ENCODE results near the gene CORO2B. TPM values are rescaled to one million over a fixed set of nuclear protein-coding genes. Genes with fewer than 3 reads are reported as not detected.

CORO2B gene
- total and polyA plus RNA-seq, 9 of the 15 experiments (the other 6 are each of a cell fraction or from before 2014, with no cell fraction given), result not detected

DNA sequence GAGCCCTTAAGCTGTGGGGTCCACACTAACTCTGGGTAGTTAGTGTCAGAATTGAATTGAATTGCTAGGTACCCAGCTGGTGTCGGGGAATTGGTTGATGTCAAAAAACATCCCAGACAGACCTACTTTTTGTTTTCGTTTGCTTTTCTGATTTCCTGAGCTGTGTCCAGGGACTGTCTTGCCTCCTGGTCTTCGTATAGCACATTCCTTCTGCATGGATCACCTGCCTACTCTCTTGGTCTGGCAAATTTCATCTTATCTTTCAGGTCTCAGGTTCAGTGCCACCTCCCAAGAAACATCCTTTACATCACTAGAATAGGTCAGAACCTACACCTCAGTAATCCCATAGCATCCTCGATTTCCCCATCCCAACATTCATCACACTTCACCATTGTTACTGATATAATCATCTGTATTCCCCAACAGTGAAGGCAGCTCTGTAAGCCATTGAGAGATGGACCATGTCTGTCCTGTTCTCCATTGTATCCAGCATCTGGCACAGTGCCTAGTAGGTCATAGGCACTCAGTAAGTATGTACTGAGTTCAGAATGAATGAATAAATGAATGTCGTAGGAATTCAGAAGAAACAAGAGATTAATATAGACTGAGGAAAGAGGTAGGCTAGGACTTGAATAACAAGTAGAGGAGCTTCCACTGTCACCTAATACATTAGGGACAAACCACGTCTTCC, 160.7 kb downstream of the CORO2B start:
- no peak for FAIRE-seq
- BruUV-seq (replicated peaks), result no TSS peak

GRCh38 chr15:68743256-68743655, 164.5 kb downstream of the CORO2B start:
- no peak for FAIRE-seq
- Histone ChIP-seq H3K4me2 (ENCODE audit: insufficient read depth, low read length) (no peak overlapping the region), H3K79me2 (ENCODE audit: control insufficient read depth, insufficient read depth, low read length) (no peaks in the 10 kb centered on the region), H3K27ac (ENCODE audit: extremely low read depth, low read depth, low read length) (no peak overlapping the region), H3K36me3 (ENCODE audit: control insufficient read depth, insufficient read depth, low read length) (no peaks in the 10 kb centered on the region), H3K9ac (ENCODE audit: insufficient read depth in 1 of 2, low read depth in 2 of 2, low read length in 2 of 2) (no peak overlapping the region), H3K9me3 (replicated peaks; ENCODE audit: control insufficient read depth, insufficient read depth, low read depth, low read length) (no peaks in the 10 kb centered on the region), H3K27me3 (ENCODE audit: control insufficient read depth in 2 of 2, insufficient read depth in 2 of 2, low read length in 2 of 2) (peaks cover 2 to 10% of the 10 kb centered on the region in 2 experiments; a peak in 3 of 5 replicates), H3K9me1 (ENCODE audit: control insufficient read depth, insufficient read depth, low read length) (no peaks in the 10 kb centered on the region), H4K20me1 (replicated peaks; ENCODE audit: control insufficient read depth, insufficient read depth, low read length) (no peaks in the 10 kb centered on the region), H3K4me3 (no peak overlapping the region), H2AFZ (ENCODE audit: low read depth, low read length) (no peak overlapping the region), H3K4me1 (replicated peaks in 1 of 2; ENCODE audit: control insufficient read depth in 2 of 2, insufficient read depth in 2 of 2, low read length in 2 of 2) (no peaks in the 10 kb centered on the region)
- ChIA-PET POLR2A (no interaction called here), CTCF (ENCODE audit: low intra/inter-chr PET ratio) (no interaction called here)
- in situ Hi-C loops (cut with MboI) (no loop called here), intact Hi-C loops (cut with micrococcal nuclease) (no loop called here)
- no peak for TF ChIP-seq CC2D1A (IDR thresholded peaks at IDR 0.05)
- TF ChIP-seq ZSCAN32 (CRISPR knock-in tag; IDR thresholded peaks at IDR 0.05), result no peak
- no TSS peak for BruUV-seq (replicated peaks)
- no peak for DNase-seq (ENCODE audit: extremely low read depth in 1 of 4, low spot score in 3 of 4)
- 2% methylated on average over 3 of the region's 3 CpGs for WGBS (ENCODE audit: insufficient coverage, low coverage, missing lambda C conversion rate)
- no peak for ATAC-seq

More for the DNA sequence above, 160.7 kb downstream of the CORO2B start:
- no peak for TF ChIP-seq SMC3 (conservative IDR thresholded peaks at IDR 0.05; ENCODE audit: insufficient read depth, low read depth, low read length)
- no peak for TF ChIP-seq DPF2 (IDR thresholded peaks at IDR 0.05)
- TF ChIP-seq GTF2A2 (tag; IDR thresholded peaks at IDR 0.05), result no peak
- TF ChIP-seq NFIC (IDR thresholded peaks at IDR 0.05), result peak; percentile 43
- no peak for TF ChIP-seq KHSRP (IDR thresholded peaks at IDR 0.05)
- H3K27ac ChIP-seq (ENCODE audit: extremely low read depth, low read depth, low read length), result no peak overlapping the region
- no peaks in the 10 kb centered on the region for H4K20me1 ChIP-seq (replicated peaks; ENCODE audit: control insufficient read depth, insufficient read depth, low read length)
- H3K9ac ChIP-seq (ENCODE audit: insufficient read depth in 1 of 2, low read depth in 2 of 2, low read length in 2 of 2), result no peak overlapping the region
- CTCF ChIA-PET (ENCODE audit: low intra/inter-chr PET ratio), result no interaction called here
- H3K9me1 ChIP-seq (ENCODE audit: control insufficient read depth, insufficient read depth, low read length), result no peaks in the 10 kb centered on the region
- no peaks in the 10 kb centered on the region for H3K79me2 ChIP-seq (ENCODE audit: control insufficient read depth, insufficient read depth, low read length)
- in situ Hi-C loops (cut with MboI) (no loop called here), intact Hi-C loops (cut with micrococcal nuclease) (loop anchor here (10.0 kb wide), 1 partner anchor 185 kb away; no protein-coding TSS in a partner anchor)
- H3K4me2 ChIP-seq (ENCODE audit: insufficient read depth, low read length), result no peak overlapping the region
- WGBS (ENCODE audit: insufficient coverage, low coverage, missing lambda C conversion rate), result 0% methylated on average over 6 of the region's 6 CpGs
- no peaks in the 10 kb centered on the region for H3K9me3 ChIP-seq (replicated peaks; ENCODE audit: control insufficient read depth, insufficient read depth, low read depth, low read length)
- DNase-seq (ENCODE audit: extremely low read depth in 1 of 4, low spot score in 3 of 4) (no peak), ATAC-seq (no peak)
- POLR2A ChIA-PET, result interaction anchor here (0.6 kb wide), 2 partner anchors 259 to 456 kb away, joined by 3 read pairs; no protein-coding TSS in a partner anchor
- H2AFZ ChIP-seq (ENCODE audit: low read depth, low read length), result no peak overlapping the region
- no peaks in the 10 kb centered on the region for H3K36me3 ChIP-seq (ENCODE audit: control insufficient read depth, insufficient read depth, low read length)
- no peak overlapping the region for H3K4me3 ChIP-seq
- peaks cover 0 to 3% of the 10 kb centered on the region in 2 experiments; a peak in 1 of 5 replicates for H3K4me1 ChIP-seq (replicated peaks in 1 of 2; ENCODE audit: control insufficient read depth in 2 of 2, insufficient read depth in 2 of 2, low read length in 2 of 2)
- peaks cover 2 to 10% of the 10 kb centered on the region in 2 experiments; a peak in 3 of 5 replicates for H3K27me3 ChIP-seq (ENCODE audit: control insufficient read depth in 2 of 2, insufficient read depth in 2 of 2, low read length in 2 of 2)

All from K562 (cell line).